GM21576 (cell line): Measurements from ENCODE around the gene APOE.
"Not testable (repeated sequence)": the region's sequence is repeated elsewhere in the genome, so short reads cannot be mapped to it uniquely, and the experiment has no call there.

ENCODE experiments used
- ATAC-seq: cut with Tn5 transposase; IDR thresholded peaks from one replicate; pipeline ENCODE4 v1.9.1; 2021; ENCODE audit warnings: mild to moderate bottlenecking, moderate library complexity; ENCODE audit not compliant: unreplicated experiment

APOE gene

DNA sequence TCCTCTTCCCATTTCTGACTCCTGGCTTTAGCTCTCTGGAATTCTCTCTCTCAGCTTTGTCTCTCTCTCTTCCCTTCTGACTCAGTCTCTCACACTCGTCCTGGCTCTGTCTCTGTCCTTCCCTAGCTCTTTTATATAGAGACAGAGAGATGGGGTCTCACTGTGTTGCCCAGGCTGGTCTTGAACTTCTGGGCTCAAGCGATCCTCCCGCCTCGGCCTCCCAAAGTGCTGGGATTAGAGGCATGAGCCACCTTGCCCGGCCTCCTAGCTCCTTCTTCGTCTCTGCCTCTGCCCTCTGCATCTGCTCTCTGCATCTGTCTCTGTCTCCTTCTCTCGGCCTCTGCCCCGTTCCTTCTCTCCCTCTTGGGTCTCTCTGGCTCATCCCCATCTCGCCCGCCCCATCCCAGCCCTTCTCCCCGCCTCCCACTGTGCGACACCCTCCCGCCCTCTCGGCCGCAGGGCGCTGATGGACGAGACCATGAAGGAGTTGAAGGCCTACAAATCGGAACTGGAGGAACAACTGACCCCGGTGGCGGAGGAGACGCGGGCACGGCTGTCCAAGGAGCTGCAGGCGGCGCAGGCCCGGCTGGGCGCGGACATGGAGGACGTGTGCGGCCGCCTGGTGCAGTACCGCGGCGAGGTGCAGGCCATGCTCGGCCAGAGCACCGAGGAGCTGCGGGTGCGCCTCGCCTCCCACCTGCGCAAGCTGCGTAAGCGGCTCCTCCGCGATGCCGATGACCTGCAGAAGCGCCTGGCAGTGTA is 2.7 kb downstream of the APOE start:
- ATAC-seq, result no peak

DNA sequence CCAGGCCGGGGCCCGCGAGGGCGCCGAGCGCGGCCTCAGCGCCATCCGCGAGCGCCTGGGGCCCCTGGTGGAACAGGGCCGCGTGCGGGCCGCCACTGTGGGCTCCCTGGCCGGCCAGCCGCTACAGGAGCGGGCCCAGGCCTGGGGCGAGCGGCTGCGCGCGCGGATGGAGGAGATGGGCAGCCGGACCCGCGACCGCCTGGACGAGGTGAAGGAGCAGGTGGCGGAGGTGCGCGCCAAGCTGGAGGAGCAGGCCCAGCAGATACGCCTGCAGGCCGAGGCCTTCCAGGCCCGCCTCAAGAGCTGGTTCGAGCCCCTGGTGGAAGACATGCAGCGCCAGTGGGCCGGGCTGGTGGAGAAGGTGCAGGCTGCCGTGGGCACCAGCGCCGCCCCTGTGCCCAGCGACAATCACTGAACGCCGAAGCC is 3.3 kb downstream of the APOE start:
- no peak for ATAC-seq

DNA sequence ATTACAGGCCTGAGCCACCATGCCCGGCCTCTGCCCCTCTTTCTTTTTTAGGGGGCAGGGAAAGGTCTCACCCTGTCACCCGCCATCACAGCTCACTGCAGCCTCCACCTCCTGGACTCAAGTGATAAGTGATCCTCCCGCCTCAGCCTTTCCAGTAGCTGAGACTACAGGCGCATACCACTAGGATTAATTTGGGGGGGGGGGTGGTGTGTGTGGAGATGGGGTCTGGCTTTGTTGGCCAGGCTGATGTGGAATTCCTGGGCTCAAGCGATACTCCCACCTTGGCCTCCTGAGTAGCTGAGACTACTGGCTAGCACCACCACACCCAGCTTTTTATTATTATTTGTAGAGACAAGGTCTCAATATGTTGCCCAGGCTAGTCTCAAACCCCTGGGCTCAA is 4.2 kb downstream of the APOE start:
- ATAC-seq, result no peak

DNA sequence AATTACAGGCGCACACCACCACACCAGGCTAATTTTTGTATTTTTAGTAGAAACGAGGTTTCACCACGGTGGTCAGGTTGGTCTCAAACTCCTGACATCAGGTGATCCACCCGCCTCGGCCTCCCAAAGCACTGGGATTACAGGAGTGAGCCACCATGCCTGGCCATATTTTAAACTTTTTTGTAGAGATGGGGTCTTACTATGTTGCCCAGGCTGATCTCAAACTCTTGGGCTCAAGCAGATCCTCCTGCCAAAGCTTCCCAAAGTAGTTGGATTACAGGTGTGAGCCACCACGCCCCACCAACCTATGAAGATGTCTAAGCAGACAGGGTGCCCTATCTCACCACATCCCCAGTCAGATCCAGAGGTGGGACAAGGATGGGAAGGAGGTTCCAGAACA is 6.3 kb downstream of the APOE start:
- ATAC-seq, result not testable (repeated sequence)

DNA sequence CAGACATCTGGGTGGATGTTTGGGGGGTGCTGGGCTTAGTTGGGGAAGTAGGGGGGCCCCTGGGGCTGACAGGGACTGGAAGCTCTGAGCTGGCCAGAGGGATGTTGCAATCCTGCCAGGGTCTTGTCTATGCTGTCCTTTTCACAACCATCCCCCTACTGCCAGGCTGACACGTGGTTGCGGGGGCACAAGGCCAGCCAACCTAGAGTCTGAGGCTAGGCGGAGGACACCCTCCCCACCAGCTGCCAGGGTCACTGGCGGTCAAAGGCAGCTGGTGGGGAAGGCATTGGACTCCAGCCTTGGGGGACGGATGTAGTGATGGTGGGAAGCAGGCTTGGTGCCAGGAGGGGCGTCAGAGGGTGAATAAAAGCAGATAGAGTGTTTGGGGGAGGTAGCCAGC is 7.3 kb downstream of the APOE start:
- no peak for ATAC-seq

DNA sequence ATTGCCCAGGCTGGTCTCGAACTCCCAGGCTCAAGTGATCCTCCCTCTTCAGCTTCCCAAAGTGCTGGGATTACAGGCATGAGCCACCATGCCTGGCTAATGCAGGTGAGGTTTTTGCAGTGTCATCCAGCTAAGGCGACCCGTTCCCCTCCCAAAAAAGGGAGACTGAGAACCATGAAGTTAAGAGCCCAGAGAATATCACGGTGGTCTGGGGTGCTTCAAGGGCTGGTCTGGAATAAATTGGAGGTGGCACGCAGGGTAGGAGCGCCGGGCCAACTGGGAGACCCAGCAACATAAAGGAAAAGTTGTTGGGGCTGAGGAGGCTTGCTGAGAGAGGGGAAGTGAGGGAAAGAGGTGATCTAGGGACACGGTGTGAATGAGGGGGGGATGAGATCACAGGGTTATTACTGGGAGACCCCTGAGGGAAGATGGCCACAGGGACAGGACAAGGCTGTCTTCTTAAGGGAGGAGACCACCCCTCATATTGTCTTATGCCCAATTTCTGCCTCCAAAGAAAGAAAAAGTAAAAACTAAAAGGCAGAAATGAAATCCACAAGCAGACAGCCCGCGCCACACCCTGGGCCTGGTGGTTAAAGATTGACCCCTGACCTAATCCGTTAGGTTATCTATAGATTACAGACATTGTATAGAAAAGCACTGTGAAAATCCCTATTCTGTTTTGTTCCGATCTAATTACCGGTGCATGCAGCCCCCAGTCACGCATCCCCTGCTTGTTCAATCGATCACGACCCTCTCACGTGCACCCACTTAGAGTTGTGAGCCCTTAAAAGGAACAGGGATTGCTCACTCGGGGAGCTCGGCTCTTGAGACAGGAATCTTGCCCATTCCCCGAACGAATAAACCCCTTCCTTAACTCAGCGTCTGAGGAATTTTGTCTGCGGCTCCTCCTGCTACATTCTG is 8.2 kb downstream of the APOE start:
- ATAC-seq, result not testable (repeated sequence)

DNA sequence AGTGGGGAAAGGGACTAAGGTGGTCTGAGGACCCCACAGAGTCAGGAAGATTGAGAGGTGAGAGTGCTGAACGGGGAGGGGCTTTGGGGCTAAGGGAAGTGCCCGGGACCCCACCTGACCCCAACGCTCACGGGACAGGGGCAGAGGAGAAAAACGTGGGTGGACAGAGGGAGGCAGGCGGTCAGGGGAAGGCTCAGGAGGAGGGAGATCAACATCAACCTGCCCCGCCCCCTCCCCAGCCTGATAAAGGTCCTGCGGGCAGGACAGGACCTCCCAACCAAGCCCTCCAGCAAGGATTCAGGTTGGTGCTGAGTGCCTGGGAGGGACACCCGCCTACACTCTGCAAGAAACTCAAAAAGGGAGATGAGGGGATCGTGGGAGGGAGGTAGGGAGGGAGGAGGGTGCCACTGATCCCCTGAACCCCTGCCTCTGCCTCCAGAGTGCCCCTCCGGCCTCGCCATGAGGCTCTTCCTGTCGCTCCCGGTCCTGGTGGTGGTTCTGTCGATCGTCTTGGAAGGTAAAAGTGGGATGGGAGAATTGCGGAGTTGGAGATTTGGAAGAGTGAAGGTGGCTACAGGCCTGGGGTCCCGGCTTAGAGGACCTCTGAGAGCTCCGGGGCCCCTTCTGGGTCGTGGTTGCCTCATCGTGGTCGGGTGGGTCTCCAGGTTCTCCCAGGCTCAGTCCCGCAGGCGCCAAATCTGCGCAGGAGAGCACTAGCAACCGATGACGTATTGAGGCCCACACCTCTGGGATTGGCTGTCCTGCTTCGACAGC is 9.0 kb downstream of the APOE start, which contains the start of gene APOC1:
APOC1 (plus strand) TSS at position 176 of the 774 bp plus-strand sequence; CDS start at position 460, 284 bp downstream.
- ATAC-seq, result peak; percentile 94

DNA sequence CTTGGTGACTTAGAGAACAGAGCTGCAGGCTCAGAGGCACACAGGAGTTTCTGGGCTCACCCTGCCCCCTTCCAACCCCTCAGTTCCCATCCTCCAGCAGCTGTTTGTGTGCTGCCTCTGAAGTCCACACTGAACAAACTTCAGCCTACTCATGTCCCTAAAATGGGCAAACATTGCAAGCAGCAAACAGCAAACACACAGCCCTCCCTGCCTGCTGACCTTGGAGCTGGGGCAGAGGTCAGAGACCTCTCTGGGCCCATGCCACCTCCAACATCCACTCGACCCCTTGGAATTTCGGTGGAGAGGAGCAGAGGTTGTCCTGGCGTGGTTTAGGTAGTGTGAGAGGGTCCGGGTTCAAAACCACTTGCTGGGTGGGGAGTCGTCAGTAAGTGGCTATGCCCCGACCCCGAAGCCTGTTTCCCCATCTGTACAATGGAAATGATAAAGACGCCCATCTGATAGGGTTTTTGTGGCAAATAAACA is 18.7 kb downstream of the APOE start:
- no peak for ATAC-seq

DNA sequence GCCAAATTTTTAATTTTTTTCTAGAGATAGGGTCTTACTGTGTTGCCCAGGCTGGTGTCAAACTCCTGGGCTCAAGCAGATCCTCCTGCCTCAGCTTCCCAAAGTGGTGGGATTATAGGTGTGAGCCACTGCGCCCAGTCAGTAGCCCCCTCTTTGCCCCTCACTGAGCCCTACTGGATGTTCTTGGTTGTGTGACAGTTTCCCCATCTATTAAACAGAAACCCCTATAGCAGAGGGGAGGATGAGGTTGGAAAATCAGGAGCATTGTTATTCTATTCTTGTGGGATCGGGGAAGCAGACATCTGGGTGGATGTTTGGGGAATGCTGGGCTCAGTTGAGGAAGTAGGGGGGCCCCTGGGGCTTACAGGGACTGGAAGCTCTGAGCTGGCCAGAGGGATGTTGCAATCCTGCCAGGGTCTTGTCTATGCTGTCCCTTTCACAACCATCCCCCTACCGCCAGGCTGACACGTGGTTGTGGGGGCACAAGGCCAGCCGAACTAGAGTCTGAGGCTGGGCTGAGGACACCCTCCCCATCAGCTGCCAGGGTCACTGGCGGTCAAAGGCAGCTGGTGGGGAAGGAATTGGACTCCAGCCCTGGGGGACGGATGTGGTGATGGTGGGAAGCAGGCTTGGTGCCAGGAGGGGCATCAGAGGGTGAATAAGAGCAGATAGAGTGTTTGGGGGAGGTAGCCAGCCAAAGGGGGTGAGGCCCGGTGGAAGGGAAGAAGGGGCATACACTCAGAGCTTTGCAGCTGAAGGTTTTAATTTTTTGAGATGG is 19.7 kb downstream of the APOE start:
- ATAC-seq, result no peak

DNA sequence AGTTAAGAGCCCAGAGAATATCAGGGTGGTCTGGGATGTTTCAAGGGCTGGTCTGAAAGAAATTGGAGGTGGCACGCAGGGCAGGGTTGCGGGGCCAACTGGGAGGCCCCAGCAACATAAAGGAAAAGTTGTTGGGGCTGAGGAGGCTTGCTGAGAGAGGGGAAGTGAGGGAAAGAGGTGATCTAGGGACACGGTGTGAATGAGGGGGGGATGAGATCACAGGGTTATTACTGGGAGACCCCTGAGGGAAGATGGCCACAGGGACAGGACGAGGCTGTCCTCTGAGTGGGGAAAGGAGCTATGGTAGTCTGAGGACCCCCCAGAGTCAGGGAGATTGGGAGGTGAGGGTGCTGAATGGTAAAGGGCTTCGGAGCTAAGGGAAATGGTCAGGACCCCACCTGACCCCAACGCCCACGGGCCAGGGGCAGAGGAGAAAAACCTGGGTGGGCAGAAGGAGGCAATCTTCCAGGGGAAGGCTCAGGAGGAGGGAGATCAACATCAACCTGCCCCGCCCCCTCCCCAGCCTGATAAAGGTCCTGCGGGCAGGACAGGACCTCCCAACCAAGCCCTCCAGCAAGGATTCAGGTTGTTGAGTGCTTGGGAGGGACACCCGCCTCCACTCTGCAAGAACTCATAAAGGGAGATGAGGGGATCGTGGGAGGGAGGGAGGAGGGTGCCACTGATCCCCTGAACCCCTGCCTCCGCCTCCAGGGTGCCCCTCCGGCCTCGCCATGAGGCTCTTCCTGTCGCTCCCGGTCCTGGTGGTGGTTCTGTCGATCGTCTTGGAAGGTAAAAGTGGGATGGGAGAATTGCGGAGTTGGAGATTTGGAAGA is 20.9 kb downstream of the APOE start:
- not testable (repeated sequence) for ATAC-seq

DNA sequence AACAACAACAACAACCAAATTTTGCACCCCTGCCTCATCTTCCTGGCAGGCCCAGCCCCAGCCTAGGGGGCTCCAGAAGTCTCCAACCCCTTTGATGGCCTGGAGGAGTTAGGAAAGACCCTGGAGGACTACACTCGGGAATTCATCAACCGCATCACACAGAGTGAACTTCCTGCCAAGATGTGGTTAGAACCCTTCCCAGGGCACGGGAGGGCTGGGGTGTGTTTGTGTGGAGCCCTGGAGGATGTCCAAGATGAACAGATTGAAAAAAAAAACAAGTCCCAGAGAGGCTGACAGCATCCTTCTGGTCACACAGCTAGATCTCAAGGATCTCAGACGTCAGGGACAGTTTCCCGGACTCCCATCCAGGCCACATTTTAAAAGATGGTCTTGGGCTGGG is 22.1 kb downstream of the APOE start:
- ATAC-seq, result no peak

DNA sequence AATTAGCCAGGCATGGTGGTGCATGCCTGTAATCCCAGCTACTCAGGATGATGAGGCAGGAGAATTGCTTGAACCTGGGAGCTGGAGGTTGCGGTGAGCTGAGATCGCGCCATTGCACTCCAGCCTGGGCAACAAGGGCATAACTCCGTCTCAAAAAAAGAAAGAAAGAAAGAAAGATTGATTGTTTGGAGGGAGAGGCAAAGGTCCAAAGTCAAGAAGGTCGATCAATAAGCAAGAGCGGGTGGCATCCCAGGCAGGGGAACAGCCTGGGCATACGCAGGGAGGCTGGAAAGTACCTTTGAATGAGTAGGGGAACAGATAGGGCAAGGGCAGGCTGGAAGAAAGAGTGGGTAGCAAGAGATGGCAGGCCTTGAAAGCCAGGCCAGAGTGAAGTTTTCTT is 24.5 kb downstream of the APOE start:
- no peak for ATAC-seq

DNA sequence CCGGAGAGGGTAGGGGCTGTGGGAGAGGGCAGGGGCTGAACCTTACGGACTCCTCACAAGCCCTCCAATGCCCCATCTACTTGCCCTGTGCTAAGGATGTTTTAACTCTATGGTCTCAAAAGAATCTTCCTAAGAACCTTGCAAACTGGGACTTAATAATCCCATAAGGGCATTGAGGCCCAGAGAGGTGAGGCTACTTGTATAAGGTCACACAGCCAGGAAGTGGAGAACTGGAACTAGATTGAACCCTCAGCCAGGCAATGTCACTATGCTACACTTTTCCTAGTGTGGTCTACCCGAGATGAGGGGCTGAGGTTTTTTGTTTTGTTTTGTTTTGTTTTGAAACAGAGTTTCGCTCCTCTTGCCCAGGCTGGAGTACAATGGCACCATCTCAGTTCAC is 25.9 kb downstream of the APOE start:
- no peak for ATAC-seq

DNA sequence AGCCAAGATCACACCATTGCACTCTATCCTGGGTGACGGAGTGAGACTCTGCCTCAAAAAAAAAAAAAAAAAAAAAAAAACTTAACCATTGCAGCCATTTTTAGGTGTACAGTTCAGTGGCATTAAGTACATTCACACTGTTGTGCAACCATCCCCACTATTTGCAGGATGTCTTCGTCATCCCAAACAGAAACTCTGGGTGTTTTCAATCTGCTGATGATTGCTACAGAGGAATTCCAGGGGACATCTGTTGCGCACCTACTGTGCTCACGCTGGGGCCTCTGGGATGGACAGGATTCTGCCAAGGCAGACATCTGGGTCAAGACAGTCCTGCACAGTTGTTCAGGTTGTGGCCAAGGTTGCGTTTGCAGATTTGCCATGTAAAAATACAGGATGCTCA is 34.1 kb downstream of the APOE start:
- no peak for ATAC-seq

DNA sequence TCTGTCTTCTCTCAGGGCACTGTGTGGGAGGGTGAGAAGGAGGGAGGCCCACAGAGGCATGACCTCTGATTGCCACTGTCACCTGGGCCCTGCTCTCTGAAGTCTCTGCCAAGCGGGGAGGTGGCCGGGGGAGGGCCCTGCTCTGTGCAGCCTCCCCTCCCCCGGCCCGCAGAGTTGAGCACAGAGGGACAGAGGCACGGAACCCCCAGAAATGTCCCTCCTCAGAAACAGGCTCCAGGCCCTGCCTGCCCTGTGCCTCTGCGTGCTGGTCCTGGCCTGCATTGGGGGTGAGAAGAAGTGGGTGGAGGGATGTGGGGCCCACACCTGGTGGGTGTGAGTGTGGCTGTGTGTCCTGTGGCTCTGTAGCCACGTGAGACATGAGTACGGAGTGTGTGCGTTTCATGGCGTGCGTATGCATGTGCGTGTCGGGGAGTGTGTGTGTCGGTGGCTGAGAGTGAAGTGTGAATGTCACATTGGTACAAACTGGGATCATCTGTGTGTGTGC is 36.5 kb downstream of the APOE start, which contains the start of gene APOC4:
APOC4 (plus strand) TSS at position 171 of the 505 bp plus-strand sequence; CDS start at position 212, 41 bp downstream.
- no peak for ATAC-seq

DNA sequence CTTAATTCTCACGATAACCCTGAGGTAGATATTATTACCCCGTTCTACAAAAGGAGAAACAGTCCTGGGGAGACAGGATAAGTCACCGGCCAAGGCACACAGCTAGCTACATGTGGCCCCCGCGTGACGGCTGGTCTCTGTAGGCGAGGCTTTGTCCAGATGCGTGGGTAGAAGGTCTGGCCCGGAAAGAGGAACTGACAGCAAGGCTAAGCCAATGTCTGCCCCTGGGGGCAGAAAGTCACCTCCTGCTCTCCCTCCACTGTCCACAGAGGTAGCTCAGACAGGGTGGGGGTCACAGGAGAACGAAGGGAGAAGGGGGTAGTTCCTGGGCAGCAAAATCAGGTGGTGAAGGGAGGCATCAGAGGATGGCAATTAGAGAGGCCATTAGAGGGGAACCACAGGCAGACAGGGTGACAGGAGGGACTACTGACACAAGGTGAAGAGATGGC is 38.2 kb downstream of the APOE start:
- ATAC-seq, result no peak

DNA sequence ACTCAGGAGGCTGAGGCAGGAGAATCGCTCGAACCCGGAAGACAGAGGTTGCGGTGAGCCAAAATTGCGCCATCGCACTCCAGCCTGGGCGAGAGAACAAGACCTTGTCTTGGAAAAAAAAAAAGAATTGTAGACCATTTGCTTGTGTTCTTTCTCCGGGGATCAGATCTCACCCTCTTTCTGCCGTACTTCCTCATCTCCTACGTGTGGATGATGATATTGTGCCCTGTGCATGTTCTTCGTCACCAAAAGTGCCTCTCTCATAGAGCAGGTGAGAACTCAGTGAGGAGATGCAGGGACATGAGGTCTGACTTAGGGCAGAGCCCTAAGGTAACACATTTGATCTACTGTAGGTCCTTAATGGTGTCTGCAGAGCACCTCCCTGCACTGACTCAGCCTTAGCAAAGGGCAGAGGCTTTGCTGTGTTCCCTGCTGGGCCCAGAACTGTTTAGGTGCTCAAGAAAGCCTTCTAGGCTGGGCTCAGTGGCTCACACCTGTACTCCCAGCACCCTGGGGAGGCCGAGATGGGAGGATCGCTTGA is 41.5 kb downstream of the APOE start:
- no peak for ATAC-seq

DNA sequence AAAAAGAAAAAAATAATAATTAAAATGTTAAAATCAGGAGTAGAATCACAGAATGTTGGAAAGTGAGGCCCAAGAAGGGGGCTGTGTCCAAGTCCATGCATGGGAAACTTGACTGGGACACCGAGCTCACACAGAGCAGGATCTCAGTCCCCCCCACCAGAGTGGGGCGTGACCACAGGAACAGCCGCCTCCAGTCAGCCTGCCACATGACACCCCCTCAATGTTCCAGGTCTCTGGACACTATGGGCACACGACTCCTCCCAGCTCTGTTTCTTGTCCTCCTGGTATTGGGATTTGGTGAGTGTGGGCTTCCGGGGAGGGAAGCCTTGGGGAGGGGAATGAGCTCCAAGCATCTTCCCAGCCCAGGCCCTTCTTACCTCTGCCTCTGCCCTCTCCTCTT is 42.6 kb downstream of the APOE start:
- no peak for ATAC-seq
